PC-3 (cell line): ENCODE data around the gene CES3.

Experiments
- CTCF ChIP-seq: fragments of 300-600 bp; sonication (generic); conservative IDR thresholded peaks from 2 replicates; pipeline ENCODE4 v1.5.1; 2017; ENCODE audit warnings: antibody characterized with exemption, low read depth, mild to moderate bottlenecking, low read length
- EZH2 ChIP-seq: fragments of 300-600 bp; sonication (generic); IDR thresholded peaks from one replicate; pipeline ENCODE4 v1.6.1; 2017; ENCODE audit warnings: antibody characterized with exemption, mild to moderate bottlenecking, low read length; ENCODE audit not compliant: unreplicated experiment
- EZH2phosphoT487 ChIP-seq: fragments of 300-600 bp; sonication (generic); IDR thresholded peaks from 2 replicates; pipeline ENCODE4 v1.6.1; 2018; ENCODE audit warnings: mild to moderate bottlenecking, antibody characterized with exemption, low read length, borderline replicate concordance

GRCh38 chr16:66933776-66934137, 27.3 kb upstream of the CES3 start:
- TF ChIP-seq CTCF (no peak), EZH2phosphoT487 (no peak), EZH2 (no peak)
